PC-3 (cell line): Measurements from ENCODE around the gene RAD23A. TPM values are rescaled to one million over a fixed set of nuclear protein-coding genes. Genes with fewer than 3 reads are reported as not detected.
A peak's percentile ranks its signal among the peaks of the same experiment; 100 is the strongest.

ENCODE experiments used
- ATAC-seq: fragments of 200-7000 bp; cut with Tn5 transposase; 2 replicates; pipeline ENCODE4 v1.9.1; 2020; ENCODE audit warnings: mild to moderate bottlenecking, moderate library complexity
- BruUV-seq: library from RNA; stranded (reverse); fragments of 400-500 nt; replicated peaks from 2 replicates; lab custom pipeline; 2021; lab: Mats Ljungman, UMichigan
- CTCF ChIA-PET: fragments of 300-600 bp; sonication (Branson Sonifier 250); formaldehyde crosslinking; loops from one replicate; lab custom pipeline; 2022; ENCODE audit warnings: antibody characterized with exemption; lab: Charles Lee
- POLR2A ChIA-PET: fragments of 300-600 bp; sonication (Branson Sonifier 250); formaldehyde crosslinking; loops from one replicate; lab custom pipeline; 2022; ENCODE audit warnings: antibody characterized with exemption; ENCODE audit not compliant: unreplicated experiment; lab: Charles Lee
- DNase-seq: peaks from one replicate; pipeline ENCODE4 v3.0.0-alpha.2; 2015
- H2AFZ ChIP-seq: fragments of 300-600 bp; sonication (generic); 2 replicates; pipeline ENCODE4 v1.6.0; 2016; ENCODE audit warnings: antibody characterized with exemption, low read length
- H3F3A ChIP-seq: fragments of 300-600 bp; sonication (generic); one replicate; pipeline ENCODE4 v1.6.0; 2017; ENCODE audit warnings: antibody characterized with exemption, low read length, control low read depth, mild to moderate bottlenecking; ENCODE audit not compliant: unreplicated experiment
- H3K27ac ChIP-seq: fragments of 300-600 bp; sonication (generic); 2 replicates; pipeline ENCODE4 v1.5.1; 2016; ENCODE audit warnings: mild to moderate bottlenecking, low read length
- H3K27me3 ChIP-seq: fragments of 300-600 bp; sonication (generic); 2 replicates; pipeline ENCODE4 v1.6.1; 2016; ENCODE audit warnings: low read length, mixed read lengths
- H3K36me3 ChIP-seq: fragments of 300-600 bp; sonication (generic); 2 replicates; pipeline ENCODE4 v1.6.1; 2016; ENCODE audit warnings: low read depth, mixed run types, low read length, mixed read lengths
- H3K4me1 ChIP-seq: fragments of 300-600 bp; sonication (generic); 2 replicates; pipeline ENCODE4 v1.5.1; 2016; ENCODE audit warnings: low read length; ENCODE audit not compliant: insufficient read depth
- H3K4me2 ChIP-seq: fragments of 300-600 bp; sonication (generic); 2 replicates; pipeline ENCODE4 v1.6.0; 2016; ENCODE audit warnings: low read length
- H3K4me3 ChIP-seq: fragments of 300-600 bp; sonication (generic); 2 replicates; pipeline ENCODE4 v1.5.1; 2016; ENCODE audit warnings: mild to moderate bottlenecking, low read length, mixed read lengths
- H3K79me2 ChIP-seq: fragments of 300-600 bp; sonication (generic); 2 replicates; pipeline ENCODE4 v1.6.1; 2017; ENCODE audit warnings: low read length, mixed read lengths
- H3K9ac ChIP-seq: fragments of 300-600 bp; sonication (generic); 2 replicates; pipeline ENCODE4 v1.6.0; 2016; ENCODE audit warnings: mild to moderate bottlenecking, low read length
- H3K9me2 ChIP-seq: fragments of 300-600 bp; sonication (generic); replicated peaks from 2 replicates; pipeline ENCODE4 v1.6.1; 2016; ENCODE audit warnings: mixed run types, low read length, mixed read lengths
- H3K9me3 ChIP-seq: fragments of 300-600 bp; sonication (generic); 2 replicates; pipeline ENCODE4 v1.6.1; 2016; ENCODE audit warnings: low read length, mixed read lengths
- H4K20me1 ChIP-seq: fragments of 300-600 bp; sonication (generic); 2 replicates; pipeline ENCODE4 v1.6.1; 2016; ENCODE audit warnings: low read length, mixed read lengths
- CTCF ChIP-seq: fragments of 300-600 bp; sonication (generic); conservative IDR thresholded peaks from 2 replicates; pipeline ENCODE4 v1.5.1; 2017; ENCODE audit warnings: antibody characterized with exemption, low read depth, mild to moderate bottlenecking, low read length
- EZH2 ChIP-seq: fragments of 300-600 bp; sonication (generic); IDR thresholded peaks from one replicate; pipeline ENCODE4 v1.6.1; 2017; ENCODE audit warnings: antibody characterized with exemption, mild to moderate bottlenecking, low read length; ENCODE audit not compliant: unreplicated experiment
- EZH2phosphoT487 ChIP-seq: fragments of 300-600 bp; sonication (generic); IDR thresholded peaks from 2 replicates; pipeline ENCODE4 v1.6.1; 2018; ENCODE audit warnings: mild to moderate bottlenecking, antibody characterized with exemption, low read length, borderline replicate concordance
- intact Hi-C: fragments of 100-400 bp; cut with micrococcal nuclease; formaldehyde crosslinking; loops from 2 replicates; pipeline ENCODE4 v1.9.0; 2023
- total RNA-seq: library from RNA; depleted of rRNA; stranded (reverse); fragments of >200 nt; gene quantifications from 2 replicates; pipeline ENCODE4 v1.2.3, GENCODE V29; 2014

The RAD23A gene
- total RNA-seq, 1 experiment from 2014 or later: 418 TPM

GRCh38 chr19:12922959-12923358, 22.7 kb upstream of the RAD23A start:
- TF ChIP-seq EZH2 (no peak), CTCF (no peak), EZH2phosphoT487 (no peak)
- H3K4me3 ChIP-seq: no peak overlapping the region
- ATAC-seq (no peak), DNase-seq (no peak)
- no peaks in the 10 kb centered on the region for H3K9me3 ChIP-seq
- ChIA-PET CTCF (no interaction called here), POLR2A (no interaction called here)
- BruUV-seq: no TSS peak
- peaks cover 3% of the 10 kb centered on the region; the same call in 1 of the 2 replicates for H3K4me1 ChIP-seq
- H3K27ac ChIP-seq: no peak overlapping the region
- no peaks in the 10 kb centered on the region for H3F3A ChIP-seq
- intact Hi-C loops: no loop called here
- H3K9me2 ChIP-seq: no peaks in the 10 kb centered on the region
- H3K4me2 ChIP-seq: no peak overlapping the region
- H3K36me3 ChIP-seq: peaks cover 44% of the 10 kb centered on the region
- H3K9ac ChIP-seq: no peak overlapping the region
- H2AFZ ChIP-seq: no peak overlapping the region
- H4K20me1 ChIP-seq: no peaks in the 10 kb centered on the region
- no peaks in the 10 kb centered on the region for H3K79me2 ChIP-seq
- H3K27me3 ChIP-seq: no peaks in the 10 kb centered on the region

- H3K36me3 ChIP-seq: peaks cover 60% of the 10 kb centered on the region
- no peak for ATAC-seq
- no peak for DNase-seq
- H3K4me2 ChIP-seq: no peak overlapping the region
- intact Hi-C loops: no loop called here
- H4K20me1 ChIP-seq: no peaks in the 10 kb centered on the region
- no peaks in the 10 kb centered on the region for H3K9me3 ChIP-seq
- no peaks in the 10 kb centered on the region for H3K9me2 ChIP-seq
- no peak overlapping the region for H3K9ac ChIP-seq
- TF ChIP-seq CTCF (no peak), EZH2 (no peak), EZH2phosphoT487 (no peak)
- ChIA-PET POLR2A (no interaction called here), CTCF (no interaction called here)
- BruUV-seq: no TSS peak
- no peak overlapping the region for H2AFZ ChIP-seq
- H3K4me3 ChIP-seq: no peak overlapping the region
- no peaks in the 10 kb centered on the region for H3F3A ChIP-seq
- no peaks in the 10 kb centered on the region for H3K27me3 ChIP-seq
- no peaks in the 10 kb centered on the region for H3K4me1 ChIP-seq
- H3K79me2 ChIP-seq: 0 out of 2 replicates have a peak, but pooled peaks cover 4% of the 10 kb centered on the region
- H3K27ac ChIP-seq: no peak overlapping the region
Observed at GRCh38 chr19:12924621-12925310, 20.9 kb upstream of the RAD23A start.

GRCh38 chr19:12930002-12930645, 15.5 kb upstream of the RAD23A start:
- Histone ChIP-seq H3K9me3 (no peaks in the 10 kb centered on the region), H3F3A (no peaks in the 10 kb centered on the region), H3K27me3 (no peaks in the 10 kb centered on the region), H2AFZ (no peak overlapping the region), H3K4me2 (no peak overlapping the region), H3K27ac (no peak overlapping the region), H3K4me1 (peaks cover 14% of the 10 kb centered on the region), H4K20me1 (0 out of 2 replicates have a peak, but pooled peaks cover 4% of the 10 kb centered on the region), H3K9me2 (no peaks in the 10 kb centered on the region), H3K9ac (no peak overlapping the region), H3K36me3 (peaks cover 48% of the 10 kb centered on the region), H3K79me2 (peaks cover 46% of the 10 kb centered on the region), H3K4me3 (no peak overlapping the region)
- TF ChIP-seq EZH2 (no peak), CTCF (peak; percentile 3; the same call in 1 of the 2 replicates)
- no peak for ATAC-seq
- ChIA-PET CTCF (no interaction called here), POLR2A (no interaction called here)
- no peak for DNase-seq
- intact Hi-C loops: no loop called here
- no TSS peak for BruUV-seq
